WTC11 (cell line): ENCODE results near the gene C1QTNF12.

Source experiments
- EMX1 ChIP-seq: fragments of 250-450 bp; sonication (Bioruptor Pico); IDR thresholded peaks from 2 replicates; pipeline ENCODE4 v1.8.0; 2021; ENCODE audit warnings: mild to moderate bottlenecking
- ESRRA ChIP-seq: sonication (generic); formaldehyde crosslinking; IDR thresholded peaks from 2 replicates; pipeline ENCODE4 v1.8.1; 2022; ENCODE audit warnings: mild to moderate bottlenecking, missing genetic modification reagents, borderline replicate concordance
- GRHL2 ChIP-seq: fragments of 250-450 bp; sonication (Bioruptor Pico); IDR thresholded peaks from 2 replicates; pipeline ENCODE4 v1.8.0; 2022; ENCODE audit warnings: mild to moderate bottlenecking, moderate library complexity; ENCODE audit not compliant: insufficient replicate concordance, severe bottlenecking
- NFE2L1 ChIP-seq: sonication (generic); formaldehyde crosslinking; IDR thresholded peaks from 2 replicates; pipeline ENCODE4 v1.8.1; 2023; ENCODE audit warnings: missing genetic modification reagents
- NFYB ChIP-seq: sonication (generic); formaldehyde crosslinking; conservative IDR thresholded peaks from 2 replicates; pipeline ENCODE4 v1.8.0; 2022; ENCODE audit warnings: low read depth, missing genetic modification reagents
- RELA ChIP-seq: sonication (generic); formaldehyde crosslinking; IDR thresholded peaks from 2 replicates; pipeline ENCODE4 v1.8.1; 2022; ENCODE audit warnings: missing genetic modification reagents, mild to moderate bottlenecking, borderline replicate concordance
- ZNF219 ChIP-seq: sonication (generic); formaldehyde crosslinking; IDR thresholded peaks from 2 replicates; pipeline ENCODE4 v1.8.0; 2023; ENCODE audit warnings: missing genetic modification reagents, mild to moderate bottlenecking, borderline replicate concordance
- TF ChIP-seq, protein P1 (sequence below): fragments of 200-600 bp; IDR thresholded peaks from 2 replicates; pipeline ENCODE4 v1.8.0; 2022; ENCODE audit warnings: antibody characterized with exemption
- TF ChIP-seq, protein P2 (sequence below): sonication (generic); formaldehyde crosslinking; IDR thresholded peaks from 2 replicates; pipeline ENCODE4 v1.8.1; 2022; ENCODE audit warnings: low read depth, mild to moderate bottlenecking, moderate library complexity, missing genetic modification reagents, borderline replicate concordance
- TF ChIP-seq, protein P3 (sequence below): sonication (generic); formaldehyde crosslinking; IDR thresholded peaks from 2 replicates; pipeline ENCODE4 v1.8.0; 2022; ENCODE audit warnings: mild to moderate bottlenecking, missing genetic modification reagents
- TF ChIP-seq, protein P4 (sequence below): sonication (generic); formaldehyde crosslinking; IDR thresholded peaks from 2 replicates; pipeline ENCODE4 v1.8.1; 2023; ENCODE audit warnings: mild to moderate bottlenecking, missing genetic modification reagents, moderate library complexity

DNA sequence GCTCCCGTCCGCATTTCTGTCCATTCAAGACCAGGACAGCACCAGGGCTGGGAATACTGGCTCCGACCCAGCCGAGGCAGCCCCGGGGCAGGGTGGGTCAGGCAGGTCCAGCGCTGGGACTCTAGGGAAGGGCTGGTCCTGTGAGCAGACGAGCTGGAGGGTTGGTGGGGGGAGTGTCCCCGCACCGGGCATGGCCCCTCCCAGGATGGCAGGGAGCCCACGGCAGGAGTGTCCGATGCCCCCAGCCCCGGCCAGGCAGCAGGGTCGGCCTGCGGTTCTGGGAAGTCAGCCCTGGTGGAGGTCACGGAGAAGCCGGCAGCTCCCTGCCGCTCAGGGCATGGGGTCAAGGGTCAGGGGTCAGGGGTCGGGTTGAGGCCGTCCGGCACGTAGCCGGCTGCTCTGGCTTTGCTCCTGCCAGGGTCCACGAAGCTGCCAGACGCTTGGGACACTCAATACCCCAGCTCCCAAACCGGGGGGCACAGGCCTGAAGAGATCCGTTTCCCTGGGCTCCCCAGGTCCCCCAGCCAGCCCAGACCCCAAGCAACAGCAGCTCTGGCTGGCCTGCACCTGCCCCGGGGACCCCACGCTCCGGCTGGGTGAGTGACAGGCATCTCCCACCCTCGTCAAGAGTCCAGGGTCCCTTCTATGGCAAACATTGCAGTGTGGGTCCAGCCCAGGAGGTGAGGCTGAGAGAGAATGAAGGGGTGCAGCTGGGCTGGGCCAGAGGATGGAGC, 6.7 kb downstream of the C1QTNF12 start:
- TF ChIP-seq, protein P1, sequence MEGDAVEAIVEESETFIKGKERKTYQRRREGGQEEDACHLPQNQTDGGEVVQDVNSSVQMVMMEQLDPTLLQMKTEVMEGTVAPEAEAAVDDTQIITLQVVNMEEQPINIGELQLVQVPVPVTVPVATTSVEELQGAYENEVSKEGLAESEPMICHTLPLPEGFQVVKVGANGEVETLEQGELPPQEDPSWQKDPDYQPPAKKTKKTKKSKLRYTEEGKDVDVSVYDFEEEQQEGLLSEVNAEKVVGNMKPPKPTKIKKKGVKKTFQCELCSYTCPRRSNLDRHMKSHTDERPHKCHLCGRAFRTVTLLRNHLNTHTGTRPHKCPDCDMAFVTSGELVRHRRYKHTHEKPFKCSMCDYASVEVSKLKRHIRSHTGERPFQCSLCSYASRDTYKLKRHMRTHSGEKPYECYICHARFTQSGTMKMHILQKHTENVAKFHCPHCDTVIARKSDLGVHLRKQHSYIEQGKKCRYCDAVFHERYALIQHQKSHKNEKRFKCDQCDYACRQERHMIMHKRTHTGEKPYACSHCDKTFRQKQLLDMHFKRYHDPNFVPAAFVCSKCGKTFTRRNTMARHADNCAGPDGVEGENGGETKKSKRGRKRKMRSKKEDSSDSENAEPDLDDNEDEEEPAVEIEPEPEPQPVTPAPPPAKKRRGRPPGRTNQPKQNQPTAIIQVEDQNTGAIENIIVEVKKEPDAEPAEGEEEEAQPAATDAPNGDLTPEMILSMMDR, result no peak
- TF ChIP-seq, protein P2, sequence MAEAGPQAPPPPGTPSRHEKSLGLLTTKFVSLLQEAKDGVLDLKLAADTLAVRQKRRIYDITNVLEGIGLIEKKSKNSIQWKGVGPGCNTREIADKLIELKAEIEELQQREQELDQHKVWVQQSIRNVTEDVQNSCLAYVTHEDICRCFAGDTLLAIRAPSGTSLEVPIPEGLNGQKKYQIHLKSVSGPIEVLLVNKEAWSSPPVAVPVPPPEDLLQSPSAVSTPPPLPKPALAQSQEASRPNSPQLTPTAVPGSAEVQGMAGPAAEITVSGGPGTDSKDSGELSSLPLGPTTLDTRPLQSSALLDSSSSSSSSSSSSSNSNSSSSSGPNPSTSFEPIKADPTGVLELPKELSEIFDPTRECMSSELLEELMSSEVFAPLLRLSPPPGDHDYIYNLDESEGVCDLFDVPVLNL (CRISPR knock-in tag), result no peak
- TF ChIP-seq, protein P3, sequence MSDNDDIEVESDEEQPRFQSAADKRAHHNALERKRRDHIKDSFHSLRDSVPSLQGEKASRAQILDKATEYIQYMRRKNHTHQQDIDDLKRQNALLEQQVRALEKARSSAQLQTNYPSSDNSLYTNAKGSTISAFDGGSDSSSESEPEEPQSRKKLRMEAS (CRISPR knock-in tag), result no peak
- TF ChIP-seq NFYB (CRISPR knock-in tag), result no peak
- no peak for TF ChIP-seq GRHL2 (CRISPR knock-in tag)
- TF ChIP-seq, protein P4, sequence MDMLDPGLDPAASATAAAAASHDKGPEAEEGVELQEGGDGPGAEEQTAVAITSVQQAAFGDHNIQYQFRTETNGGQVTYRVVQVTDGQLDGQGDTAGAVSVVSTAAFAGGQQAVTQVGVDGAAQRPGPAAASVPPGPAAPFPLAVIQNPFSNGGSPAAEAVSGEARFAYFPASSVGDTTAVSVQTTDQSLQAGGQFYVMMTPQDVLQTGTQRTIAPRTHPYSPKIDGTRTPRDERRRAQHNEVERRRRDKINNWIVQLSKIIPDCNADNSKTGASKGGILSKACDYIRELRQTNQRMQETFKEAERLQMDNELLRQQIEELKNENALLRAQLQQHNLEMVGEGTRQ (CRISPR knock-in tag), result no peak
- TF ChIP-seq ZNF219, result no peak
- no peak for TF ChIP-seq RELA (CRISPR knock-in tag)
- TF ChIP-seq EMX1 (CRISPR knock-in tag), result no peak
- TF ChIP-seq NFE2L1 (CRISPR knock-in tag), result no peak
- TF ChIP-seq ESRRA, result no peak
